OCI-LY1 (cell line): ENCODE results near the gene RAB10.

ENCODE experiments used
- CTCF ChIP-seq: fragments of 200-600 bp; sonication (generic), shearing (Covaris generic); IDR thresholded peaks from 2 replicates; pipeline ENCODE4 v1.5.1; 2017; ENCODE audit warnings: mild to moderate bottlenecking, antibody characterized with exemption, low read length, moderate library complexity, mixed read lengths
- EZH2 ChIP-seq: fragments of 200-600 bp; sonication (generic), shearing (Covaris generic); IDR thresholded peaks from 2 replicates; pipeline ENCODE4 v1.8.0; 2017; ENCODE audit warnings: borderline replicate concordance, mixed run types, mild to moderate bottlenecking, antibody characterized with exemption, low read length, moderate library complexity, mixed read lengths

DNA sequence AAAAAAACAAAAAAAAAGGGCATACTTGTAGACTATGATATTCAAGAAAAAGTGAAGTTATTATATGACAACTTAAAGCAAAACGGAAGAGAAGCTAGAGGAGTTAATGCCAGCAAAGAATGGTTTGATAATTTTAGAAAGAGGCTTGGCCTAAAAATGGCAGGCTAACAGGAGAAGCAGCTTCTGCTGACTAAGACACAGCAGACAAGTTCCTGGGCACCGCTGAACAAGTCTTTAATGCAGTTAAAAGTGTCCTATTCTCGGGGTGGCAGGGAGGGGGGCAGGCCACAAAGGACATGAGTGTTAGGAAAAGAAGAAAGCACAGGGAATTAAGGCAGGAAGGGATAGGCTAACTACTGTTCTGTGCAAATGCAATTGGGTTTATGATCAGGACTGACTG lies 88.7 kb downstream of the RAB10 start:
- TF ChIP-seq CTCF = no peak
- TF ChIP-seq EZH2 = no peak
